Gastrocnemius medialis (tissue), 4 donors: ENCODE results near the gene GALNT9.

Source experiments
- POLR2A ChIP-seq, 2 donors: fragments of 450-650 bp; IDR thresholded peaks; one replicate each; pipeline ENCODE4 v1.6.1; 2017; ENCODE audit warnings: antibody characterized with exemption in 2 of 2, mild to moderate bottlenecking in 2 of 2, moderate library complexity in 2 of 2
- TF ChIP-seq, protein P1 (sequence below), 5 experiments: fragments of 450-650 bp in 3 of 5; fragments of 200-600 bp in 2 of 5; sonication (generic) in 2 of 5; IDR thresholded peaks in 4 of 5; conservative IDR thresholded peaks in 1 of 5; 1 replicate in 4 of 5; 2 replicates in 1 of 5; pipeline ENCODE4 v1.5.1; 2016 to 2019; ENCODE audit warnings: antibody characterized with exemption in 5 of 5, mild to moderate bottlenecking in 3 of 5, moderate library complexity in 3 of 5

DNA sequence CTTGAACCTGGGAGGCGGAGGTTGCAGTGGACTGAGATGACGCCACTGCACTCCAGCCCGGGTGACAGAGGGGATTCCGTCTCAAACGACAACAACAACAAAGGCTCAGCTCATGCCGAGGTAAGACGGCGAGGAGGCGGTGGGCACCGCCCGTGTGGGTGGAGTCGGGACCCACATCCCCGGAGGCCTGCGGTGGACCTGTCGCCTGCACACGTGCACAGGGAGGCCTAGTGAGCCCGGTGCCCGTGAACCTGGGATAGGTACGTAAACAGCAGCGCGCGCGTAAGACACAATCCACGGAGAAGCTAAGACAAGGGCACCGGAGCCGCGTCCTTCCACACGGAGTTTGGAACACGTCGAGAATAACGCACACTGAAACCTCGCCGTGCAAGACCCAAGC, 78.7 kb downstream of the GALNT9 start:
- TF ChIP-seq, protein P1, sequence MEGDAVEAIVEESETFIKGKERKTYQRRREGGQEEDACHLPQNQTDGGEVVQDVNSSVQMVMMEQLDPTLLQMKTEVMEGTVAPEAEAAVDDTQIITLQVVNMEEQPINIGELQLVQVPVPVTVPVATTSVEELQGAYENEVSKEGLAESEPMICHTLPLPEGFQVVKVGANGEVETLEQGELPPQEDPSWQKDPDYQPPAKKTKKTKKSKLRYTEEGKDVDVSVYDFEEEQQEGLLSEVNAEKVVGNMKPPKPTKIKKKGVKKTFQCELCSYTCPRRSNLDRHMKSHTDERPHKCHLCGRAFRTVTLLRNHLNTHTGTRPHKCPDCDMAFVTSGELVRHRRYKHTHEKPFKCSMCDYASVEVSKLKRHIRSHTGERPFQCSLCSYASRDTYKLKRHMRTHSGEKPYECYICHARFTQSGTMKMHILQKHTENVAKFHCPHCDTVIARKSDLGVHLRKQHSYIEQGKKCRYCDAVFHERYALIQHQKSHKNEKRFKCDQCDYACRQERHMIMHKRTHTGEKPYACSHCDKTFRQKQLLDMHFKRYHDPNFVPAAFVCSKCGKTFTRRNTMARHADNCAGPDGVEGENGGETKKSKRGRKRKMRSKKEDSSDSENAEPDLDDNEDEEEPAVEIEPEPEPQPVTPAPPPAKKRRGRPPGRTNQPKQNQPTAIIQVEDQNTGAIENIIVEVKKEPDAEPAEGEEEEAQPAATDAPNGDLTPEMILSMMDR (IDR thresholded peaks at IDR 0.05 in 4 of 5, conservative IDR thresholded peaks at IDR 0.05 in 1 of 5), result no peak
- no peak for TF ChIP-seq POLR2A (IDR thresholded peaks at IDR 0.05)
